Kidney capillary endothelial cell (primary cell): ENCODE data around the gene OSMR.

Experiments
- DNase-seq: peaks from one replicate; pipeline ENCODE4 v3.0.0-alpha.2; 2018; ENCODE audit warnings: low spot score

OSMR gene

GRCh38 chr5:38845526-38846378 is at the start of gene OSMR:
TSS of gene OSMR (plus strand) at chr5:38846012. CDS start at chr5:38869045, 23,033 bp downstream.
- DNase-seq = peak; percentile 71

GRCh38 chr5:38796742-38797108 is 49.1 kb upstream of the OSMR start:
- DNase-seq = no peak

GRCh38 chr5:38797838-38798237 is 48.0 kb upstream of the OSMR start:
- no peak for DNase-seq

GRCh38 chr5:38799556-38800377 is 46.0 kb upstream of the OSMR start:
- DNase-seq = no peak

GRCh38 chr5:38800515-38800914 is 45.3 kb upstream of the OSMR start:
- DNase-seq = no peak

- no peak for DNase-seq
Measured at GRCh38 chr5:38802125-38802524, 43.7 kb upstream of the OSMR start.

GRCh38 chr5:38803246-38803645 is 42.6 kb upstream of the OSMR start:
- no peak for DNase-seq

- DNase-seq = peak; percentile 65
Measured at GRCh38 chr5:38806775-38807258, 39.0 kb upstream of the OSMR start.

GRCh38 chr5:38807570-38808483 is 38.0 kb upstream of the OSMR start:
- DNase-seq = peak; percentile 88

GRCh38 chr5:38808666-38809343 is 37.0 kb upstream of the OSMR start:
- no peak for DNase-seq

- peak; percentile 88 for DNase-seq
Measured at GRCh38 chr5:38809388-38810359, 36.1 kb upstream of the OSMR start.

- no peak for DNase-seq
Measured at GRCh38 chr5:38814879-38815278, 30.9 kb upstream of the OSMR start.

- no peak for DNase-seq
Measured at GRCh38 chr5:38816083-38817030, 29.5 kb upstream of the OSMR start.

GRCh38 chr5:38821679-38822078 is 24.1 kb upstream of the OSMR start:
- DNase-seq = no peak

GRCh38 chr5:38823503-38823902 is 22.3 kb upstream of the OSMR start:
- no peak for DNase-seq

- DNase-seq = no peak
Measured at GRCh38 chr5:38824821-38825220, 21.0 kb upstream of the OSMR start.

GRCh38 chr5:38825494-38825893 is 20.3 kb upstream of the OSMR start:
- no peak for DNase-seq

- DNase-seq = no peak
Measured at GRCh38 chr5:38827525-38827924, 18.3 kb upstream of the OSMR start.

- DNase-seq = no peak
Measured at GRCh38 chr5:38830521-38831051, 15.2 kb upstream of the OSMR start.
